Pancreas (tissue), 10 donors: Measurements from ENCODE around the gene POLR2C. TPM values are rescaled to one million over a fixed set of nuclear protein-coding genes. Genes with fewer than 3 reads are reported as not detected.
"Not testable (repeated sequence)": the region's sequence is repeated elsewhere in the genome, so short reads cannot be mapped to it uniquely, and the experiment has no call there.

ENCODE experiments used
- ATAC-seq, 4 donors: fragments of 200-7000 bp; cut with Tn5 transposase; one replicate each; pipeline versions ENCODE4 v1.8.0 to v1.9.1; 2020; ENCODE audit warnings: mild to moderate bottlenecking in 4 of 4, moderate library complexity in 4 of 4
- DNase-seq, 6 donors: peaks; one replicate each; pipeline ENCODE4 v3.0.0-alpha.2; 2020
- FAIRE-seq: peaks from 2 replicates; lab custom pipeline; 2012; peaks lifted over from hg19 to GRCh38; lab: Jason Lieb, UNC
- H3K27ac ChIP-seq, 4 donors: fragments of 200-600 bp; sonication (generic); 1 replicate in 3 of 4; 2 replicates in 1 of 4; pipeline versions ENCODE4 v1.5.0 to v1.8.0; 2020
- H3K27me3 ChIP-seq, 4 donors: fragments of 200-600 bp; one replicate each; pipeline ENCODE4 v1.8.0; 2021
- H3K36me3 ChIP-seq, 3 donors: fragments of 200-600 bp; sonication (generic) in 1 of 3; one replicate each; pipeline versions ENCODE4 v1.5.0 to v1.8.0; 2020 to 2021
- H3K4me1 ChIP-seq, 3 donors: fragments of 200-600 bp; one replicate each; pipeline ENCODE4 v1.8.0; 2021
- H3K4me3 ChIP-seq, 4 donors: fragments of 200-600 bp; sonication (generic) in 2 of 4; one replicate each; pipeline versions ENCODE4 v1.5.0 to v1.8.0; 2020 to 2021
- H3K9me3 ChIP-seq, 4 donors: fragments of 200-600 bp; one replicate each; pipeline ENCODE4 v1.8.0; 2021
- WGBS, 2 donors: extraction: QIAGEN DNeasy Blood & Tissue Kit; methylation state at CpG; one replicate each; pipeline ENCODE4 v1.1.7; 2013; 5-methylcytosine and 5-hydroxymethylcytosine counted together
- intact Hi-C, 3 donors: fragments of 100-400 bp; cut with DNase I; formaldehyde crosslinking; loops; one replicate each; pipeline versions ENCODE4 v1.11.1 to v1.14.2; 2022
- polyA plus RNA-seq, 2 donors: library from polyadenylated mRNA; stranded (reverse); fragments of 200-250 nt; gene quantifications; one replicate each; pipeline ENCODE4 v1.2.3, GENCODE V29; 2013
- total RNA-seq, 6 donors: library from RNA; stranded (reverse); fragmentation: NEBNext Ultra II Directional in 4 of 6; extraction: Animal tissue kit (Norgen Biotek cat#: 25700) in 4 of 6; gene quantifications; one replicate each; pipeline versions ENCODE4 v1.2.1 to v1.2.4, GENCODE V29; 2021 to 2023
- TF ChIP-seq, protein P1 (sequence below), 4 donors: fragments of 200-600 bp; sonication (generic) in 3 of 4; IDR thresholded peaks; one replicate each; pipeline versions ENCODE4 v1.5.0 to v1.8.0; 2021; ENCODE audit warnings: antibody characterized with exemption in 4 of 4
- donor health status: healthy with polysubstance abuse.
- donor health status: DM: no; HTN: no; CAD: no; lungs with moderate emphysema.
- donor health status: DM: no; HTN: no; CAD: no.
- donor health status: control.
- donor health status: control.
- donor health status: Bipolar disorder and iron deficiency.
- donor health status: DM: yes; HTN: yes; CAD: no.
- donor health status: DM: no; HTN: no; CAD: no.
- donor health status: DM: no; HTN: no; CAD: no.
- donor health status: DM: yes; HTN: yes; CAD: no.

The POLR2C gene
- total and polyA plus RNA-seq, 8 donors, result 20.4 to 43.9 (median 25.1) TPM

DNA sequence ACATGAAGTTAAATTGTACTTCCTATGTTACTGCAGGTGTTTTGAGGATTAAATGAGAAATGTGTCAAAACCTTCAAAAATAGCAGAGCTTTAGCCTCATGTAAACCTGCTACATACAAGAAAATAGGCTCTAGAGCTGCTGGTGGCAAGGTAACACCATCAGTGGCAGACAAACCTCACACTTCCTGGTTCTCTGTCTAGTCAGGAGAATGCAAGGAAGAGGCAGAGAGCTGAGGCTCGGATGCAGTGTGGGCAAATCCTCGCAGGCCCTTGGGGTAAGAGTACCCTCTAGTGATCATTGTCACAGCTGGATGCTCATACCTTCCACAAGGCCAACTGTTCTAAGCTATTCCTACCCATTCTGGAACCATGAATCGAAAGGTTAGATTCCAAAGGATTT is 29.5 kb upstream of the POLR2C start:
- Histone ChIP-seq H3K27ac (no peak overlapping the region), H3K4me1 (no peaks in the 10 kb centered on the region), H3K36me3 (peaks cover 0 to 45% (median 20%) of the 10 kb centered on the region in 3 donors), H3K4me3 (no peak overlapping the region), H3K27me3 (no peaks in the 10 kb centered on the region), H3K9me3 (no peaks in the 10 kb centered on the region)
- intact Hi-C loops, result no loop called here
- TF ChIP-seq, protein P1, sequence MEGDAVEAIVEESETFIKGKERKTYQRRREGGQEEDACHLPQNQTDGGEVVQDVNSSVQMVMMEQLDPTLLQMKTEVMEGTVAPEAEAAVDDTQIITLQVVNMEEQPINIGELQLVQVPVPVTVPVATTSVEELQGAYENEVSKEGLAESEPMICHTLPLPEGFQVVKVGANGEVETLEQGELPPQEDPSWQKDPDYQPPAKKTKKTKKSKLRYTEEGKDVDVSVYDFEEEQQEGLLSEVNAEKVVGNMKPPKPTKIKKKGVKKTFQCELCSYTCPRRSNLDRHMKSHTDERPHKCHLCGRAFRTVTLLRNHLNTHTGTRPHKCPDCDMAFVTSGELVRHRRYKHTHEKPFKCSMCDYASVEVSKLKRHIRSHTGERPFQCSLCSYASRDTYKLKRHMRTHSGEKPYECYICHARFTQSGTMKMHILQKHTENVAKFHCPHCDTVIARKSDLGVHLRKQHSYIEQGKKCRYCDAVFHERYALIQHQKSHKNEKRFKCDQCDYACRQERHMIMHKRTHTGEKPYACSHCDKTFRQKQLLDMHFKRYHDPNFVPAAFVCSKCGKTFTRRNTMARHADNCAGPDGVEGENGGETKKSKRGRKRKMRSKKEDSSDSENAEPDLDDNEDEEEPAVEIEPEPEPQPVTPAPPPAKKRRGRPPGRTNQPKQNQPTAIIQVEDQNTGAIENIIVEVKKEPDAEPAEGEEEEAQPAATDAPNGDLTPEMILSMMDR (IDR thresholded peaks at IDR 0.05), result no peak
- no peak for ATAC-seq
- no peak for DNase-seq
- FAIRE-seq, result no peak
- 94 to 96% methylated on average over 3 of the region's 3 CpGs for WGBS, 2 donors

DNA sequence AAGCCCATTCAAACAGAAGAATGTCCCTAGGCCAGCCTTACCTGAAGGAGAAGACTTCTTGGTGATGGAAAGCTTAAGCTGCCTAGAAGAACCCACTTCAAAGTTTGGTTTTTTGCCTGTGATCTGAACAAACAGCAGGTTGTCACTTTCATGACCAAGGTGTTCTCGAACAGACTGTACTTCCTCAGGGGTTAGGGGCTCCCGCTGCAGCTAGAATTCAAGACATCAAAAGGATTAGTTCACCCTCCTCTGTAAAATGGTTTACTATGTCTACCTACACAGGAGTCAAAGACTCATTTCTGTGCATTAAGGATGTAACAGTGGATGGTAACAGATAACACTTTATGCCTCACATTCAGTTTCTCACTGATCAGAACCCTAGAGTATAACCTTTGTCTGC is 28.5 kb upstream of the POLR2C start:
- Histone ChIP-seq H3K27me3 (no peaks in the 10 kb centered on the region), H3K36me3 (peaks cover 0 to 38% (median 20%) of the 10 kb centered on the region in 3 donors), H3K4me1 (no peaks in the 10 kb centered on the region), H3K4me3 (no peak overlapping the region), H3K27ac (no peak overlapping the region), H3K9me3 (no peaks in the 10 kb centered on the region)
- intact Hi-C loops, result no loop called here
- no peak for DNase-seq
- no peak for FAIRE-seq
- WGBS, 2 donors, result 96 to 100% methylated on average over 2 of the region's 2 CpGs
- TF ChIP-seq, protein P1 (IDR thresholded peaks at IDR 0.05), result no peak
- no peak for ATAC-seq

DNA sequence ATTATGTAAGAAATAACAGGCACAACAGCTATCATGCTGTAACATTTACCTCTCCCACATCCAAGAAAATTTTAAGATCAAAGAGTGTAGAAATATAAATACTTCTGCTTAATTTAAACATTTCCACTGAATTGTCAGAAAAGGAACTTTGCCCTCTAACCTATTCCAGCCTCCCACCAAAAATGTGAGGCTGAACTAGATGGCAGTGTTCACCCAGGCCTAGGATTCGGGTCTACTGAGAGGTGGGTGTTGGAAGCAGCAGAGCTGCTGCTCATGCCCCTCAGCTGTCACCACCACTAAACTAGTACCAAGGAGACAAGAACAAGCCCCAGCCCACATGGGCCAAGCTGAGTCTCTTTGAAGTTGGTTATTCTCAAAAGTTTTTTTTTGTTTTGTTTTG is 26.6 kb upstream of the POLR2C start:
- H3K27ac ChIP-seq, result no peak overlapping the region
- intact Hi-C loops, result no loop called here
- H3K36me3 ChIP-seq, result peaks cover 0 to 30% (median 12%) of the 10 kb centered on the region in 3 donors
- ATAC-seq, result no peak
- H3K9me3 ChIP-seq, result no peaks in the 10 kb centered on the region
- WGBS, 2 donors, result 91 to 100% methylated on average over 1 of the region's 1 CpG
- no peaks in the 10 kb centered on the region for H3K27me3 ChIP-seq
- no peak for FAIRE-seq
- no peak overlapping the region for H3K4me3 ChIP-seq
- TF ChIP-seq, protein P1 (IDR thresholded peaks at IDR 0.05), result no peak
- no peak for DNase-seq
- H3K4me1 ChIP-seq, result no peaks in the 10 kb centered on the region

DNA sequence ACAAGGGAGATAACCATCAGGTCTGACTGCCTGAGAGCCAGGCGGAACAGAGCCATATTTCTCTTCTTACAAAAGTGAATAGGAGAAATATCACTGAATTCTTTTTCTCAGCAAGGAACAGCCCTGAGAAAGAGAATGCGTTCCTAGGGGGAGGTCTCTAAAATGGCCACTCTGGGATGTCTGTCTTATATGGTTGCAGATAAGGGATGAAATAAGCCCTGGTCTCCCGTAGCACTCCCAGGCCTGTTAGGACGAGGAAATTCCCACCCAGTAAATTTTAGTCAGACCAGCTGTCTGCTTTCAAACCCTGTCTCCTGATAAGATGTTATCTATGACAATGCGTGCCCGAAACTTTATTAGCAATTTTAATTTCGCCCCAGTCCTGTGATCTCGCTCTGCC is 22.5 kb upstream of the POLR2C start:
- H3K4me1 ChIP-seq, ATAC-seq, H3K9me3 ChIP-seq, intact Hi-C loops, FAIRE-seq, H3K4me3 ChIP-seq, H3K27ac ChIP-seq, DNase-seq, H3K27me3 ChIP-seq: not testable (repeated sequence)
- H3K36me3 ChIP-seq, result peaks cover 0 to 19% (median 8%) of the 10 kb centered on the region in 3 donors
- 97 to 99% methylated on average over 8 of the region's 8 CpGs for WGBS, 2 donors

DNA sequence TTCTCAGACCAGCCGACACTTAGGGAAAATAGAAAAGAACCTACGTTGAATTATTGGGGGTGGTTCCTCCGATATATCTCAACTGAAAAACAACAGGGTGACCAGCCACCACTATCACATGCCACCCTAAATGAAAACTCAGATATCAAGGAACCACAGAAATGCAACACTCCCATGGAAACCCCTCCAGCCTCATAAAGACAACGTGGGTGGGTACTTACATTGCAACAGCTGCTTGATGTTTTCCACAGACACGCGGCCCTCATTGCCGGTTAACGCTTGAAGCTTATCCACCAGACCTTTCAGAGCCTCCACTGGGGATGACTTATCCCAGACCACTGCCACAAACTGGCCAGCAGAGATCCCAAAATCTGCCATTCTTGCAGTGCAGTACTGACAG is 21.9 kb upstream of the POLR2C start:
- H3K4me3 ChIP-seq, FAIRE-seq, H3K9me3 ChIP-seq, H3K4me1 ChIP-seq, DNase-seq, ATAC-seq, intact Hi-C loops, H3K27me3 ChIP-seq, H3K27ac ChIP-seq: not testable (repeated sequence)
- 74 to 97% methylated on average over 8 of the region's 8 CpGs for WGBS, 2 donors
- H3K36me3 ChIP-seq, result peaks cover 0 to 19% (median 4%) of the 10 kb centered on the region in 3 donors

DNA sequence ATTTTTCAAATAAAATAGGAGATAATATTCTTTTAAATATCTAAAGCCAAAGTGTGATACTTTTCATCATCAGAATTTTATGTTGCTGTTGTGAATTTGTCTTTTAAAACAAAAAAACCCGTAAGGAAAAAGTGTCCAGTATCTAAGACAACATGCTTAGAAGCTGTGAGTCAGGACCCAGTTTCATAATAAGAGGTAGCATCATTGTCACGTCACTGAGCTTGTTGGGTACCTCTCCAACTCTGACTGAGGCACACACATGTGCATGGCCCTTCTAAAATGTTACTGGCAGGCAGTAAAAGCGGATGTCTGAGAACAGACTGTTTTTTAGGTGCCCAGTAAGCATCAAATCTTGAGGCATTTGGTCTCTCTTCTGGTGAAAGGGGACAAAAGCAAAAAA is 17.8 kb upstream of the POLR2C start:
- TF ChIP-seq, protein P1 (IDR thresholded peaks at IDR 0.05), result no peak
- intact Hi-C loops, result no loop called here
- Histone ChIP-seq H3K36me3 (no peaks in the 10 kb centered on the region), H3K27me3 (no peaks in the 10 kb centered on the region), H3K4me1 (peaks cover 0 to 21% (median 11%) of the 10 kb centered on the region in 3 donors), H3K27ac (no peak overlapping the region), H3K4me3 (no peak overlapping the region), H3K9me3 (no peaks in the 10 kb centered on the region)
- ATAC-seq (no peak), DNase-seq (no peak), FAIRE-seq (no peak)
- 83 to 84% methylated on average over 3 of the region's 3 CpGs for WGBS, 2 donors
